Upper lobe of right lung (tissue), 1 donor: ENCODE results near the gene GLTP. TPM values are rescaled to one million over a fixed set of nuclear protein-coding genes. Genes with fewer than 3 reads are reported as not detected.

Experiments used
- ATAC-seq: fragments of 200-7000 bp; cut with Tn5 transposase; one replicate; pipeline ENCODE4 v1.9.1; 2020; ENCODE audit warnings: mild to moderate bottlenecking, moderate library complexity
- DNase-seq: peaks from one replicate; pipeline ENCODE4 v3.0.0-alpha.2; 2020
- H3K27ac ChIP-seq: fragments of 200-600 bp; one replicate; pipeline ENCODE4 v1.8.0; 2022
- H3K27me3 ChIP-seq: fragments of 200-600 bp; one replicate; pipeline ENCODE4 v1.8.0; 2022; ENCODE audit warnings: mild to moderate bottlenecking
- H3K36me3 ChIP-seq: fragments of 200-600 bp; one replicate; pipeline ENCODE4 v1.8.0; 2022
- H3K4me1 ChIP-seq: fragments of 200-600 bp; one replicate; pipeline ENCODE4 v1.8.0; 2022
- H3K4me3 ChIP-seq: fragments of 200-600 bp; one replicate; pipeline ENCODE4 v1.8.0; 2022; ENCODE audit warnings: mild to moderate bottlenecking
- H3K9me3 ChIP-seq: fragments of 200-600 bp; one replicate; pipeline ENCODE4 v1.8.0; 2022
- CTCF ChIP-seq: fragments of 200-600 bp; IDR thresholded peaks from one replicate; pipeline ENCODE4 v1.8.0; 2022; ENCODE audit warnings: antibody characterized with exemption
- intact Hi-C: fragments of 100-400 bp; cut with DNase I; formaldehyde crosslinking; loops from one replicate; pipeline ENCODE4 v1.11.0; 2022
- total RNA-seq: library from RNA; stranded (reverse); fragmentation: NEBNext Ultra II Directional; extraction: Animal tissue kit (Norgen Biotek cat#: 25700); gene quantifications from one replicate; pipeline ENCODE4 v1.2.1, GENCODE V29; 2021
- donor health status: DM: no; HTN: yes; CAD: no; lungs with severe emphysema.

The GLTP gene
- total RNA-seq, 1 donor from 2014 or later: 44.0 TPM

GRCh38 chr12:109811624-109811995 is 68.7 kb downstream of the GLTP start:
- H3K4me1 ChIP-seq: no peaks in the 10 kb centered on the region
- DNase-seq (no peak), ATAC-seq (no peak)
- no peak overlapping the region for H3K4me3 ChIP-seq
- no peaks in the 10 kb centered on the region for H3K9me3 ChIP-seq
- intact Hi-C loops: no loop called here
- no peak overlapping the region for H3K27ac ChIP-seq
- no peak for TF ChIP-seq CTCF
- H3K27me3 ChIP-seq: no peaks in the 10 kb centered on the region
- no peaks in the 10 kb centered on the region for H3K36me3 ChIP-seq

- Histone ChIP-seq H3K9me3 (no peaks in the 10 kb centered on the region), H3K4me3 (no peak overlapping the region), H3K27me3 (no peaks in the 10 kb centered on the region), H3K27ac (no peak overlapping the region), H3K4me1 (no peaks in the 10 kb centered on the region), H3K36me3 (no peaks in the 10 kb centered on the region)
- intact Hi-C loops: no loop called here
- ATAC-seq (no peak), DNase-seq (no peak)
- no peak for TF ChIP-seq CTCF
Measured at GRCh38 chr12:109810954-109811623, 69.3 kb downstream of the GLTP start.

- H3K4me3 ChIP-seq: no peak overlapping the region
- no peak for DNase-seq
- no peaks in the 10 kb centered on the region for H3K9me3 ChIP-seq
- TF ChIP-seq CTCF: no peak
- H3K27me3 ChIP-seq: no peaks in the 10 kb centered on the region
- intact Hi-C loops: no loop called here
- H3K4me1 ChIP-seq: no peaks in the 10 kb centered on the region
- H3K27ac ChIP-seq: no peak overlapping the region
- no peak for ATAC-seq
- no peaks in the 10 kb centered on the region for H3K36me3 ChIP-seq
Measured at GRCh38 chr12:109808876-109809646, 71.3 kb downstream of the GLTP start.

- no peak for TF ChIP-seq CTCF
- H3K9me3 ChIP-seq: no peaks in the 10 kb centered on the region
- intact Hi-C loops: no loop called here
- no peaks in the 10 kb centered on the region for H3K36me3 ChIP-seq
- ATAC-seq (no peak), DNase-seq (no peak)
- no peak overlapping the region for H3K27ac ChIP-seq
- no peak overlapping the region for H3K4me3 ChIP-seq
- no peaks in the 10 kb centered on the region for H3K27me3 ChIP-seq
- H3K4me1 ChIP-seq: no peaks in the 10 kb centered on the region
Measured at GRCh38 chr12:109807954-109808643, 72.2 kb downstream of the GLTP start.

GRCh38 chr12:109804820-109805761 is 75.2 kb downstream of the GLTP start:
- ATAC-seq: peak; percentile 92

More at GRCh38 chr12:109804820-109805761, 75.2 kb downstream of the GLTP start:
- intact Hi-C loops: no loop called here
- DNase-seq: peak; percentile 82
- Histone ChIP-seq H3K4me3 (no peak overlapping the region), H3K36me3 (no peaks in the 10 kb centered on the region), H3K27me3 (no peaks in the 10 kb centered on the region), H3K9me3 (no peaks in the 10 kb centered on the region), H3K4me1 (no peaks in the 10 kb centered on the region), H3K27ac (no peak overlapping the region)
- peak; percentile 98 for TF ChIP-seq CTCF
